NCI-H1930 (cell line): ENCODE measurements around the gene ARAP1.

ENCODE experiments used
- DNase-seq, 2 experiments: peaks; one replicate each; lab custom pipeline; 2025; lab: John Stamatoyannopoulos, UW

Gene ARAP1

GRCh38 chr11:72635933-72636332 is 116.3 kb downstream of the ARAP1 start:
- no peak for DNase-seq

- DNase-seq: no peak
Measured at GRCh38 chr11:72635309-72635915, 116.8 kb downstream of the ARAP1 start.
